ENCODE measurements around the gene HDAC7. TPM values are rescaled to one million over a fixed set of nuclear protein-coding genes. Genes with fewer than 3 reads are reported as not detected.

HDAC7 gene
- total and polyA plus RNA-seq, 2 of the 13 experiments (the other 11 are each of a cell fraction or from before 2014, with no cell fraction given), result 4.6 to 10.8 TPM

DNA sequence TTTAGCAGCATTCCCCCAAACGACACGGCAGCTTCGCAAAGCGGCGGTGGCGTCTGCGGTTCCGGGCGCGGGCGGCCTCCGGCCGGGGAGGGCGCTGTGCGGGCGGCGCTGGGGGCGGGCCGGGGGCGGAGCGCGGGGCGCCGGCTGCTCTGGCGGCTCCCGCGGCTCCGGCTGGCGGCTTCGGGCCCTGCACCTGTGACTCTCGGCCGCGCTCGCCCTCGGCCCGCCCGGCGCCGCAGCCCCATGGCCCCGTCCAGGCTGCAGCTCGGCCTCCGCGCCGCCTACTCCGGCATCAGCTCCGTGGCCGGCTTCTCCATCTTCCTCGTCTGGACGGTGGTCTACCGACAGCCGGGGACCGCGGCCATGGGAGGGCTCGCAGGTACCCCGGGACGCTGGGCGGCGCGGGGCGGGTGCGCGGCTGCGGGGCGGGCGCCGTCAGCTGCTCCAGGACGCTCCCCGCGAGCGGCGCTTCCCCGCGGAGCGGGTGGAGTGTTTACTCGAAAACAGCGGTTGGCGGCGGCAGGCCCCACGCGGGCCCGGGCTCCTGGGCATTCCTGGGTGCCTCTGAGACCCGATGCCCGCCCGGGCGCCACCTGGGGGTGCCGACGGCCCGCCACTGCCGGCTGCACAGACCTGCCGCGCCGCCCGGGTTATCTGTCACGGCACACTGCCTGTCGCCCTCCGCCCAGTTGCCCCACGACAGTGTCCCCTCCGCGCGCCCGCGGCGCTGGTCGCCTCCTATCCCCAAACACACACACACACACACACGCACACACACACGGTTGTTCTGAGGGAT lies 46.4 kb downstream of the HDAC7 start, which contains the start of gene SLC48A1 (continued):
- TF ChIP-seq, protein P1, sequence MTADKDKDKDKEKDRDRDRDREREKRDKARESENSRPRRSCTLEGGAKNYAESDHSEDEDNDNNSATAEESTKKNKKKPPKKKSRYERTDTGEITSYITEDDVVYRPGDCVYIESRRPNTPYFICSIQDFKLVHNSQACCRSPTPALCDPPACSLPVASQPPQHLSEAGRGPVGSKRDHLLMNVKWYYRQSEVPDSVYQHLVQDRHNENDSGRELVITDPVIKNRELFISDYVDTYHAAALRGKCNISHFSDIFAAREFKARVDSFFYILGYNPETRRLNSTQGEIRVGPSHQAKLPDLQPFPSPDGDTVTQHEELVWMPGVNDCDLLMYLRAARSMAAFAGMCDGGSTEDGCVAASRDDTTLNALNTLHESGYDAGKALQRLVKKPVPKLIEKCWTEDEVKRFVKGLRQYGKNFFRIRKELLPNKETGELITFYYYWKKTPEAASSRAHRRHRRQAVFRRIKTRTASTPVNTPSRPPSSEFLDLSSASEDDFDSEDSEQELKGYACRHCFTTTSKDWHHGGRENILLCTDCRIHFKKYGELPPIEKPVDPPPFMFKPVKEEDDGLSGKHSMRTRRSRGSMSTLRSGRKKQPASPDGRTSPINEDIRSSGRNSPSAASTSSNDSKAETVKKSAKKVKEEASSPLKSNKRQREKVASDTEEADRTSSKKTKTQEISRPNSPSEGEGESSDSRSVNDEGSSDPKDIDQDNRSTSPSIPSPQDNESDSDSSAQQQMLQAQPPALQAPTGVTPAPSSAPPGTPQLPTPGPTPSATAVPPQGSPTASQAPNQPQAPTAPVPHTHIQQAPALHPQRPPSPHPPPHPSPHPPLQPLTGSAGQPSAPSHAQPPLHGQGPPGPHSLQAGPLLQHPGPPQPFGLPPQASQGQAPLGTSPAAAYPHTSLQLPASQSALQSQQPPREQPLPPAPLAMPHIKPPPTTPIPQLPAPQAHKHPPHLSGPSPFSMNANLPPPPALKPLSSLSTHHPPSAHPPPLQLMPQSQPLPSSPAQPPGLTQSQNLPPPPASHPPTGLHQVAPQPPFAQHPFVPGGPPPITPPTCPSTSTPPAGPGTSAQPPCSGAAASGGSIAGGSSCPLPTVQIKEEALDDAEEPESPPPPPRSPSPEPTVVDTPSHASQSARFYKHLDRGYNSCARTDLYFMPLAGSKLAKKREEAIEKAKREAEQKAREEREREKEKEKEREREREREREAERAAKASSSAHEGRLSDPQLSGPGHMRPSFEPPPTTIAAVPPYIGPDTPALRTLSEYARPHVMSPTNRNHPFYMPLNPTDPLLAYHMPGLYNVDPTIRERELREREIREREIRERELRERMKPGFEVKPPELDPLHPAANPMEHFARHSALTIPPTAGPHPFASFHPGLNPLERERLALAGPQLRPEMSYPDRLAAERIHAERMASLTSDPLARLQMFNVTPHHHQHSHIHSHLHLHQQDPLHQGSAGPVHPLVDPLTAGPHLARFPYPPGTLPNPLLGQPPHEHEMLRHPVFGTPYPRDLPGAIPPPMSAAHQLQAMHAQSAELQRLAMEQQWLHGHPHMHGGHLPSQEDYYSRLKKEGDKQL (CRISPR knock-in tag; IDR thresholded peaks at IDR 0.05; ENCODE audit: low read depth), result no peak
- TF ChIP-seq, protein P2, sequence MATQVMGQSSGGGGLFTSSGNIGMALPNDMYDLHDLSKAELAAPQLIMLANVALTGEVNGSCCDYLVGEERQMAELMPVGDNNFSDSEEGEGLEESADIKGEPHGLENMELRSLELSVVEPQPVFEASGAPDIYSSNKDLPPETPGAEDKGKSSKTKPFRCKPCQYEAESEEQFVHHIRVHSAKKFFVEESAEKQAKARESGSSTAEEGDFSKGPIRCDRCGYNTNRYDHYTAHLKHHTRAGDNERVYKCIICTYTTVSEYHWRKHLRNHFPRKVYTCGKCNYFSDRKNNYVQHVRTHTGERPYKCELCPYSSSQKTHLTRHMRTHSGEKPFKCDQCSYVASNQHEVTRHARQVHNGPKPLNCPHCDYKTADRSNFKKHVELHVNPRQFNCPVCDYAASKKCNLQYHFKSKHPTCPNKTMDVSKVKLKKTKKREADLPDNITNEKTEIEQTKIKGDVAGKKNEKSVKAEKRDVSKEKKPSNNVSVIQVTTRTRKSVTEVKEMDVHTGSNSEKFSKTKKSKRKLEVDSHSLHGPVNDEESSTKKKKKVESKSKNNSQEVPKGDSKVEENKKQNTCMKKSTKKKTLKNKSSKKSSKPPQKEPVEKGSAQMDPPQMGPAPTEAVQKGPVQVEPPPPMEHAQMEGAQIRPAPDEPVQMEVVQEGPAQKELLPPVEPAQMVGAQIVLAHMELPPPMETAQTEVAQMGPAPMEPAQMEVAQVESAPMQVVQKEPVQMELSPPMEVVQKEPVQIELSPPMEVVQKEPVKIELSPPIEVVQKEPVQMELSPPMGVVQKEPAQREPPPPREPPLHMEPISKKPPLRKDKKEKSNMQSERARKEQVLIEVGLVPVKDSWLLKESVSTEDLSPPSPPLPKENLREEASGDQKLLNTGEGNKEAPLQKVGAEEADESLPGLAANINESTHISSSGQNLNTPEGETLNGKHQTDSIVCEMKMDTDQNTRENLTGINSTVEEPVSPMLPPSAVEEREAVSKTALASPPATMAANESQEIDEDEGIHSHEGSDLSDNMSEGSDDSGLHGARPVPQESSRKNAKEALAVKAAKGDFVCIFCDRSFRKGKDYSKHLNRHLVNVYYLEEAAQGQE (IDR thresholded peaks at IDR 0.05; ENCODE audit: borderline replicate concordance in 1 of 2, low read depth in 1 of 2, low read length in 2 of 2), result no peak
- TF ChIP-seq SRF (IDR thresholded peaks at IDR 0.05; ENCODE audit: low read depth, low read length) (no peak), ZNF234 (CRISPR knock-in tag; conservative IDR thresholded peaks at IDR 0.05) (no peak), NFE2L2 (IDR thresholded peaks at IDR 0.05; ENCODE audit: low read length) (no peak), ZSCAN20 (CRISPR knock-in tag; IDR thresholded peaks at IDR 0.05; ENCODE audit: borderline replicate concordance) (no peak), GABPB1 (CRISPR knock-in tag; IDR thresholded peaks at IDR 0.05) (peak; percentile 31; the same call in 1 of the 2 replicates), CCDC6 (CRISPR knock-in tag; IDR thresholded peaks at IDR 0.05) (no peak), CHCHD3 (CRISPR knock-in tag; IDR thresholded peaks at IDR 0.05) (no peak), NFE2 (CRISPR knock-in tag; IDR thresholded peaks at IDR 0.05) (no peak), SP5 (CRISPR knock-in tag; IDR thresholded peaks at IDR 0.05; ENCODE audit: borderline replicate concordance, low read depth) (0 out of 2 replicates have a peak, but pooled peaks have one; percentile 32), ERF (CRISPR knock-in tag; IDR thresholded peaks at IDR 0.05) (no peak), PPARG (CRISPR knock-in tag; conservative IDR thresholded peaks at IDR 0.05) (no peak), WIZ (CRISPR knock-in tag; IDR thresholded peaks at IDR 0.05) (no peak), ATF1 (CRISPR knock-in tag; IDR thresholded peaks at IDR 0.05) (no peak)
- TF ChIP-seq, protein P3, sequence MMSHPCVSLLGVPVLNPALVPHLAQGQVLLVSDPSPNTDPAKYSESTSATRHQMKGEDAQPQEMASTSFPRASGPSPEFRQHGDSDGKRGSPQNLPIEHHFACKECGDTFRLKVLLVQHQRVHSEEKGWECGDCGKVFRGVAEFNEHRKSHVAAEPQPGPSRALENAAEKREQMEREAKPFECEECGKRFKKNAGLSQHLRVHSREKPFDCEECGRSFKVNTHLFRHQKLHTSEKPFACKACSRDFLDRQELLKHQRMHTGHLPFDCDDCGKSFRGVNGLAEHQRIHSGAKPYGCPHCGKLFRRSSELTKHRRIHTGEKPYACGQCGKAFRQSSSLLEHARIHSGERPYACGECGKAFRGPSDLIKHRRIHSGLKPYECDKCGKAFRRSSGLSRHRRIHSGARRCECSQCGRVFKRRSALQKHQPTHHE (CRISPR knock-in tag; IDR thresholded peaks at IDR 0.05; ENCODE audit: borderline replicate concordance), result no peak
- TF ChIP-seq, protein P4, sequence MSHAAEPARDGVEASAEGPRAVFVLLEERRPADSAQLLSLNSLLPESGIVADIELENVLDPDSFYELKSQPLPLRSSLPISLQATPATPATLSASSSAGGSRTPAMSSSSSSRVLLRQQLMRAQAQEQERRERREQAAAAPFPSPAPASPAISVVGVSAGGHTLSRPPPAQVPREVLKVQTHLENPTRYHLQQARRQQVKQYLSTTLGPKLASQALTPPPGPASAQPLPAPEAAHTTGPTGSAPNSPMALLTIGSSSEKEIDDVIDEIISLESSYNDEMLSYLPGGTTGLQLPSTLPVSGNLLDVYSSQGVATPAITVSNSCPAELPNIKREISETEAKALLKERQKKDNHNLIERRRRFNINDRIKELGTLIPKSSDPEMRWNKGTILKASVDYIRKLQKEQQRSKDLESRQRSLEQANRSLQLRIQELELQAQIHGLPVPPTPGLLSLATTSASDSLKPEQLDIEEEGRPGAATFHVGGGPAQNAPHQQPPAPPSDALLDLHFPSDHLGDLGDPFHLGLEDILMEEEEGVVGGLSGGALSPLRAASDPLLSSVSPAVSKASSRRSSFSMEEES (CRISPR knock-in tag; IDR thresholded peaks at IDR 0.05), result no peak

Data from HepG2 (cell line).